ENCODE data around the gene SEMA6D.
A peak's percentile ranks its signal among the peaks of the same experiment; 100 is the strongest.

Gene SEMA6D

DNA sequence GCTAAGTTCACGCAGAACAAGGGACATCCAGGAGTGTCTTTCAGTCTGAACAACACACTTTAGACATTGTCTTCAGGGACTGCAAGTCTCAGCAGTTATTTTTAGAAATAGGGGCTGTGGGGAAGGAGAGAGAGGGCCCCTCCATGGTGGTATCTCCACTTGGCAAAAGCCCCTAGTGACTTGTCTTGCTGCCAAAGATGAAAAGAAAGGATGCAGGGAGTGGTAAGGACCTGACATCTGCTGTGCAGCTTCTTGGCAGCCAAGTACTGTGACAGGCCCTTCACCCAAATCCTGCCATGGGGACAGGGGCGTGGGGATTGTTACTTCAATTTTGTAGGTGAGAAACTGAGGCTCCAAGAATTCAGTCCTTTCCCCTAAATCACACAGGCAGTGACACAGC is 21.0 kb upstream of the SEMA6D start:
- no peak for DNase-seq (ENCODE audit: low read depth)
- H3K4me3 ChIP-seq (ENCODE audit: low read depth, low read length), result no peak overlapping the region
- TF ChIP-seq, protein P1, sequence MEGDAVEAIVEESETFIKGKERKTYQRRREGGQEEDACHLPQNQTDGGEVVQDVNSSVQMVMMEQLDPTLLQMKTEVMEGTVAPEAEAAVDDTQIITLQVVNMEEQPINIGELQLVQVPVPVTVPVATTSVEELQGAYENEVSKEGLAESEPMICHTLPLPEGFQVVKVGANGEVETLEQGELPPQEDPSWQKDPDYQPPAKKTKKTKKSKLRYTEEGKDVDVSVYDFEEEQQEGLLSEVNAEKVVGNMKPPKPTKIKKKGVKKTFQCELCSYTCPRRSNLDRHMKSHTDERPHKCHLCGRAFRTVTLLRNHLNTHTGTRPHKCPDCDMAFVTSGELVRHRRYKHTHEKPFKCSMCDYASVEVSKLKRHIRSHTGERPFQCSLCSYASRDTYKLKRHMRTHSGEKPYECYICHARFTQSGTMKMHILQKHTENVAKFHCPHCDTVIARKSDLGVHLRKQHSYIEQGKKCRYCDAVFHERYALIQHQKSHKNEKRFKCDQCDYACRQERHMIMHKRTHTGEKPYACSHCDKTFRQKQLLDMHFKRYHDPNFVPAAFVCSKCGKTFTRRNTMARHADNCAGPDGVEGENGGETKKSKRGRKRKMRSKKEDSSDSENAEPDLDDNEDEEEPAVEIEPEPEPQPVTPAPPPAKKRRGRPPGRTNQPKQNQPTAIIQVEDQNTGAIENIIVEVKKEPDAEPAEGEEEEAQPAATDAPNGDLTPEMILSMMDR (IDR thresholded peaks at IDR 0.05; ENCODE audit: control insufficient read depth, extremely low read depth, insufficient read depth), result no peak

- TF ChIP-seq, protein P1 (IDR thresholded peaks at IDR 0.05; ENCODE audit: control insufficient read depth, extremely low read depth, insufficient read depth), result no peak
Measured at GRCh38 chr15:47705281-47705997, 11.9 kb upstream of the SEMA6D start.

GRCh38 chr15:47707391-47707790 is 9.9 kb upstream of the SEMA6D start:
- TF ChIP-seq, protein P1 (IDR thresholded peaks at IDR 0.05; ENCODE audit: control insufficient read depth, extremely low read depth, insufficient read depth), result no peak
- no peak overlapping the region for H3K4me3 ChIP-seq (ENCODE audit: low read depth, low read length)
- no peak for DNase-seq (ENCODE audit: low read depth)

More at GRCh38 chr15:47705281-47705997, 11.9 kb upstream of the SEMA6D start:
- DNase-seq (ENCODE audit: low read depth), result no peak
- no peak overlapping the region for H3K4me3 ChIP-seq (ENCODE audit: low read depth, low read length)

GRCh38 chr15:47708161-47708980 is 8.9 kb upstream of the SEMA6D start:
- TF ChIP-seq, protein P1 (IDR thresholded peaks at IDR 0.05; ENCODE audit: control insufficient read depth, extremely low read depth, insufficient read depth), result no peak
- DNase-seq (ENCODE audit: low read depth), result no peak
- no peak overlapping the region for H3K4me3 ChIP-seq (ENCODE audit: low read depth, low read length)

DNA sequence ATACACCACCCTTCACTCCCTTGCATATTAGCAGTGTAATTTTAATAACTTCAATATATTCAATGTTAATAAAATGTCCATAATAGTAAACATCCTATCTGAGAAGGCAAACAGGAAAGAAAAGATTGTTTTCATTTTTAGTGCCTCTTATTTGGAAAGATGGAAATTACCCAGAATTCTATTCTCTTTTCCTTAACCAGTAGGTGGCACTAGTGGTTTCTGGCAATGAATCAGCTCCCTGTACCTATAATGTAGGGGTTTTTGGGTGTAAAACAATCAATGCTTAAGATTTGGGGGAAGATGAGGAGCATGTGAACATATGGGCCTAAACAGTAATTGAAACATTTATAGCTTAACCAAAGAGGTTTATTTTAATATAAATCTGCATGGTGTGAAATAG is 5.7 kb upstream of the SEMA6D start:
- DNase-seq (ENCODE audit: low read depth), result no peak
- no peak overlapping the region for H3K4me3 ChIP-seq (ENCODE audit: low read depth, low read length)
- TF ChIP-seq, protein P1 (IDR thresholded peaks at IDR 0.05; ENCODE audit: control insufficient read depth, extremely low read depth, insufficient read depth), result peak; percentile 35; the same call in 1 of the 2 replicates

DNA sequence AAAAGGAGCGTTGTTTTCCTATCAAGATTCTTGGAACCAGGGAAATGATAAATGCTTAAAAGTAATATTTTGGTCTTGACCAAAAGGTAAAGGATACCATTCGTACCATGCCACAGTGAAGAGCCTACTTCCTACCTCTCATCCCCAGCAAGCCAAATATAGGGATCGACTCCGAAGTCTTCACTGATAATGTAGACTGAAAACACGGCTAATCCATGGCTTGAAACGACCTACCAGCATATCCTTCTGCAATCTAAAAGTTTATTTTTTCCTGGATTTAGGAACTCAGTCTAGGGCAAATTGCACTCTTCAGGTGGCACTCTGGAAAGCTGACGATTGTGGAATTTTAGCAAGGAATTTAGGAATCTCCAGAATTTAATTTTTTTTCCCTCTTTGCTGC is 1.9 kb upstream of the SEMA6D start:
- TF ChIP-seq, protein P1 (IDR thresholded peaks at IDR 0.05; ENCODE audit: control insufficient read depth, extremely low read depth, insufficient read depth), result no peak
- H3K4me3 ChIP-seq (ENCODE audit: low read depth, low read length), result no peak overlapping the region
- DNase-seq (ENCODE audit: low read depth), result no peak

Measured in LNCaP clone FGC (cell line).